Measurements from ENCODE around the gene SLC6A8. TPM values are rescaled to one million over a fixed set of nuclear protein-coding genes. Genes with fewer than 3 reads are reported as not detected.
"Not testable (repeated sequence)": the region's sequence is repeated elsewhere in the genome, so short reads cannot be mapped to it uniquely, and the experiment has no call there.

SLC6A8 gene
- total RNA-seq, 2 donors from 2014 or later, result 16.8 to 16.9 TPM

DNA sequence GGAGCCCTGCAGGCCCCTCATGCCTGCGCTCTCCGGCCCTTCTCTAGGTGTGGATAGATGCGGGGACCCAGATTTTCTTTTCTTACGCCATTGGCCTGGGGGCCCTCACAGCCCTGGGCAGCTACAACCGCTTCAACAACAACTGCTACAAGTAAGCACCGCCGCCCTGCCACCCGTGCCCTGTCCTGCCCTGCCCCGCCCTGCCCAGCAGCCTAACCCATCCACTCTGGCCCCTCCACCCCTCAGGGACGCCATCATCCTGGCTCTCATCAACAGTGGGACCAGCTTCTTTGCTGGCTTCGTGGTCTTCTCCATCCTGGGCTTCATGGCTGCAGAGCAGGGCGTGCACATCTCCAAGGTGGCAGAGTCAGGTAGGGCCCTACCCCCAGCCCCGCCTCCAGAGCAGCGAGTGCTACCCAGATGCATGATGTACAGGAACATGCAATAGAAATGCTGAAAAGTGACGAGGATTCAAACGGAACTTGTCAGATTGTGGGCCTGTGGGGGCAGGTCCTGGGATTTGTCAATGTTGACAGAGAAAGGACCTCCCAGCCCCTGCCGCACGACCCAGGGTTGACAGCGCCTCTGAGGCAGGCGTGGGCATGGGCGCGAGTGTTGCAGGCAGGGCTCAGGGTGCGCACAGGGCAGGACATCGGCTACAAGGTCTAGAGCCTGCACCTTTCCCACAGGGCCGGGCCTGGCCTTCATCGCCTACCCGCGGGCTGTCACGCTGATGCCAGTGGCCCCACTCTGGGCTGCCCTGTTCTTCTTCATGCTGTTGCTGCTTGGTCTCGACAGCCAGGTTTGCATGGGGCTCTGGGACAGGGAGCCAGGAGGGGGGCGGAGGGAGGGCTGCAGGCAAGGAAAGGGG lies 5.7 kb downstream of the SLC6A8 start:
- no peak for TF ChIP-seq CTCF (IDR thresholded peaks at IDR 0.05)
- peaks cover 0 to 8% of the 10 kb centered on the region in 2 donors for H3K4me1 ChIP-seq (ENCODE audit: control insufficient read depth in 1 of 2, low read depth in 2 of 2)
- H3K27me3 ChIP-seq (replicated peaks; ENCODE audit: insufficient read depth), result no peaks in the 10 kb centered on the region
- no peak for DNase-seq (ENCODE audit: low spot score)
- ATAC-seq (ENCODE audit: insufficient number of reproducible peaks, low FRiP score, low read depth), result no peak
- H3K9me3 ChIP-seq, result no peaks in the 10 kb centered on the region
- H3K36me3 ChIP-seq, result no peaks in the 10 kb centered on the region
- no peak overlapping the region for H3K4me3 ChIP-seq
- no peak overlapping the region for H3K27ac ChIP-seq

- not testable (repeated sequence) for H3K4me1 ChIP-seq (ENCODE audit: control insufficient read depth in 1 of 2, low read depth in 2 of 2); DNase-seq (ENCODE audit: low spot score); ATAC-seq (ENCODE audit: insufficient number of reproducible peaks, low FRiP score, low read depth); H3K36me3 ChIP-seq; H3K9me3 ChIP-seq; H3K27ac ChIP-seq; H3K27me3 ChIP-seq (replicated peaks; ENCODE audit: insufficient read depth); H3K4me3 ChIP-seq
These were observed 6.5 kb downstream of the SLC6A8 start for GRCh38 chrX:153694256-153694655.

- no peak overlapping the region for H3K4me3 ChIP-seq
- peaks cover 0 to 5% of the 10 kb centered on the region in 2 donors for H3K4me1 ChIP-seq (ENCODE audit: control insufficient read depth in 1 of 2, low read depth in 2 of 2)
- no peaks in the 10 kb centered on the region for H3K27me3 ChIP-seq (replicated peaks; ENCODE audit: insufficient read depth)
- no peak for TF ChIP-seq CTCF (IDR thresholded peaks at IDR 0.05)
- H3K9me3 ChIP-seq, result no peaks in the 10 kb centered on the region
- no peaks in the 10 kb centered on the region for H3K36me3 ChIP-seq
- H3K27ac ChIP-seq, result no peak overlapping the region
- ATAC-seq (ENCODE audit: insufficient number of reproducible peaks, low FRiP score, low read depth), result no peak
- no peak for DNase-seq (ENCODE audit: low spot score)
These were observed 7.1 kb downstream of the SLC6A8 start for GRCh38 chrX:153694687-153695270.

DNA sequence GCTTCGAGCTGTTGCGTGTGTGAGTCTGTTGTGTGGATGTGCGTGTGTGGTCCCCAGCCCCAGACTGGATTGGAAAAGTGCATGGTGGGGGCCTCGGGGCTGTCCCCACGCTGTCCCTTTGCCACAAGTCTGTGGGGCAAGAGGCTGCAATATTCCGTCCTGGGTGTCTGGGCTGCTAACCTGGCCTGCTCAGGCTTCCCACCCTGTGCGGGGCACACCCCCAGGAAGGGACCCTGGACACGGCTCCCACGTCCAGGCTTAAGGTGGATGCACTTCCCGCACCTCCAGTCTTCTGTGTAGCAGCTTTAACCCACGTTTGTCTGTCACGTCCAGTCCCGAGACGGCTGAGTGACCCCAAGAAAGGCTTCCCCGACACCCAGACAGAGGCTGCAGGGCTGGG lies 8.4 kb downstream of the SLC6A8 start:
- no peak overlapping the region for H3K27ac ChIP-seq
- ATAC-seq (ENCODE audit: insufficient number of reproducible peaks, low FRiP score, low read depth), result no peak
- H3K27me3 ChIP-seq (replicated peaks; ENCODE audit: insufficient read depth), result no peaks in the 10 kb centered on the region
- no peaks in the 10 kb centered on the region for H3K4me1 ChIP-seq (ENCODE audit: control insufficient read depth in 1 of 2, low read depth in 2 of 2)
- H3K9me3 ChIP-seq, result no peaks in the 10 kb centered on the region
- H3K36me3 ChIP-seq, result no peaks in the 10 kb centered on the region
- DNase-seq (ENCODE audit: low spot score), result no peak
- TF ChIP-seq CTCF (IDR thresholded peaks at IDR 0.05), result no peak
- no peak overlapping the region for H3K4me3 ChIP-seq

DNA sequence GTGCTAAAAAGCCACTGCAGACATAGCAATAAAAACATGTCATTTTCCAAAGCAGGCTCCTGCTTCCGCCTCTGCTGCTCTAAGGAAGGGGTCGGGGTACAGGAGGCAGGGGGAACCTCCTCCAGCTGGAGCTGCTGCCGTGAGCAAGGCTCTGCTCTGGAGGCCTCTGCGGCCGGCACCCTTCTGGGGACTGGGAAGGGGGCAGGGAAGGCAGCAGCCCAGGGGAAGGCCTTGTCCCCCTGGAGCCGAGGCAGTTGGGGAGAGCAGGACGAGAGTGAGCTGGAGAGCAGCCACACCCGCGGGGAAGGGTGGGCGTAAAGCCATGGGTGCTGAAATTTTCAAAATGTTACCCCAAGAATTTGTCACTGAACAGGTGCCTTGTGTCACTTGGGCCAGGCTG lies 8.8 kb downstream of the SLC6A8 start:
- H3K36me3 ChIP-seq; ATAC-seq (ENCODE audit: insufficient number of reproducible peaks, low FRiP score, low read depth); H3K9me3 ChIP-seq; DNase-seq (ENCODE audit: low spot score); H3K27ac ChIP-seq; H3K4me1 ChIP-seq (ENCODE audit: control insufficient read depth in 1 of 2, low read depth in 2 of 2); H3K4me3 ChIP-seq; H3K27me3 ChIP-seq (replicated peaks; ENCODE audit: insufficient read depth): not testable (repeated sequence)

DNA sequence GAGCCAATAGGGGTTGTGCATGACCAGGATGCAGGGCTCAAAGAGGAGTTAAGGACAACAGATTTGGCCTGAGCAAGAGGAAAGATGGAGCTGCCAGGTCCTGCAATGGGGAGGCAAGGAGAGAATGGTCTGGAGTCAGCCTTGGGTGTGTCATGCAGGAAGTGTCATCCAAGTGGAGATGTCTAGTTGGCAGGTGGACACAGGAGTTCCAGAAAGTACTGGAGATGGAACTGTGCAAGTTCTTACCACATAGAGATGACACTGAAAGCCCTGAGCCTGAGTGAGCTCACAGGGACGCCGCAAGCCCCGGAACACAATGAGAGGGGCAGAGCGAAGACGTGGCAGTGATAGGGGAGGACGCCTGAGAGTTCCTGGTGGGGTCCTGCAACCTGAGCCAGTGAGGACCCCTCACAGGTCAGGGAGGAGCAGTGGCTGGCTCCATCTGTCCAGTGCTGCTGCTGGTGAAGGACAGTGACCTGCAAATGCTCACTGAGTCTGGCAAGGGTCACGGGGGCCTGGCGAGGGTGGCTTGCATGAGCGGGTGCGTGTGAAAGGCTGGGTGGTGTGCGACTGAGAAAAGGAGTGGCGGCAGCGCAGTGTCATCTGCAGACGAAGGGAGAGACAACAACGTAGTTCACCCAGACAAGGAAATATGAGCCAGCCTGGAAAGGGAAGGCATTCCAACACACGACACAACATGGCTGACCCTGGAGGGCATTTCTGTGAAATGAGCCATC lies 9.4 kb downstream of the SLC6A8 start:
- not testable (repeated sequence) for H3K27ac ChIP-seq; DNase-seq (ENCODE audit: low spot score); ATAC-seq (ENCODE audit: insufficient number of reproducible peaks, low FRiP score, low read depth); H3K9me3 ChIP-seq; H3K4me1 ChIP-seq (ENCODE audit: control insufficient read depth in 1 of 2, low read depth in 2 of 2); H3K4me3 ChIP-seq; H3K27me3 ChIP-seq (replicated peaks; ENCODE audit: insufficient read depth); H3K36me3 ChIP-seq

All from thoracic aorta (tissue), 2 donors.